GM19099 (cell line): ENCODE results near the gene NAP1L1.

Experiments
- POLR2A ChIP-seq: IDR thresholded peaks from 3 replicates; pipeline ENCODE4 v1.6.1; 2011; ENCODE audit warnings: low read depth; ENCODE audit not compliant: insufficient read length; ENCODE audit errors: extremely low read depth

The NAP1L1 gene, protein sequence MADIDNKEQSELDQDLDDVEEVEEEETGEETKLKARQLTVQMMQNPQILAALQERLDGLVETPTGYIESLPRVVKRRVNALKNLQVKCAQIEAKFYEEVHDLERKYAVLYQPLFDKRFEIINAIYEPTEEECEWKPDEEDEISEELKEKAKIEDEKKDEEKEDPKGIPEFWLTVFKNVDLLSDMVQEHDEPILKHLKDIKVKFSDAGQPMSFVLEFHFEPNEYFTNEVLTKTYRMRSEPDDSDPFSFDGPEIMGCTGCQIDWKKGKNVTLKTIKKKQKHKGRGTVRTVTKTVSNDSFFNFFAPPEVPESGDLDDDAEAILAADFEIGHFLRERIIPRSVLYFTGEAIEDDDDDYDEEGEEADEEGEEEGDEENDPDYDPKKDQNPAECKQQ

DNA sequence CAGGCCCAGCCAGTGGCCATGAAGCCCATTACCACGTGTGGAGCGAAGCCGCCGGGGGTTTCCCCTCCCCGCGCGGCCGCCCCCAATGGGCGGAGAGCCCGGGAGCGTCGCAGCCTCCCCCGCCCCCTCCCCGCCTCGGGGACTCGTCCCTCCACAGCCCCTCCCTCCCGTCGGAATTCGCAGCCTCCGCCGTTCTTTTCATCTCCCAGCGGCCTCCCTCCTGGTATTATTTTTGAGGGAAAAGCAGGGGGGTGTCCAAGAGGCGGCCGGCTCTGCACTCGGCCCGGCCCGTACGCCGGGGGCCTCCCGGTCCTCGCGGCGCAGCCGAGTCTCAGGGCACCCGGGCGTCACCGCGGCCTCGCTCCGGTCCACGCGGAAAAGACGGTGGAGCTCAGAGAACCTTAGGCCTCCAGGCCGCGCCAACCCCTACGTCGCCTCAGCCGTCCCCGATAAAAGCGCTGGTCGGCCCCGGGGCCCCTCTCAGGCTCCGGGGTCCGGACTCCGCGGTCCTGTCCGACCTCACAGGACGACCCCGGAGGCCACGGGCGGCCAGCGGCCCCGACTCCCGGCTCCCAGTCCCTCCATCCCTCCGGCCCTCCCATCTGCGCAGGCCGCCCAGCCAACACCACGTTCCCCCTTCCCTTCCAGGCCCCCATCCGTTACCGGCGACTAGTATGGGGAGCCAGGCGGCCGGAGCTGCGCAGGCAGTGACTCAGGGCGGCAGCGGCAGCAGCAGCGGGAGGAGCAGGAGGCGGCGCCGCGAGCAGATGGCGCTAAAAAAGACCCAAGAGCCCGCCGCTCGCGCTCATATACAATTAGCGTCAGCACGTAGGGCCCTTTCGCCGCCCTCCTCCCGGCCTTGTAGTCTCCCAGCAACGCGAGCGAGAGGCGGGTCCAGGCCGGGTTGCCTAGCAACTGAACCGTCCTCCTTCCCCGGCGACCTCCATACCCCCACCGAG lies at the start of gene NAP1L1:
NAP1L1 (minus strand) TSS at position 782 of the 959 bp plus-strand sequence. CDS start 10,466 bp downstream, outside the sequence.
- TF ChIP-seq POLR2A = peak; percentile 94

DNA sequence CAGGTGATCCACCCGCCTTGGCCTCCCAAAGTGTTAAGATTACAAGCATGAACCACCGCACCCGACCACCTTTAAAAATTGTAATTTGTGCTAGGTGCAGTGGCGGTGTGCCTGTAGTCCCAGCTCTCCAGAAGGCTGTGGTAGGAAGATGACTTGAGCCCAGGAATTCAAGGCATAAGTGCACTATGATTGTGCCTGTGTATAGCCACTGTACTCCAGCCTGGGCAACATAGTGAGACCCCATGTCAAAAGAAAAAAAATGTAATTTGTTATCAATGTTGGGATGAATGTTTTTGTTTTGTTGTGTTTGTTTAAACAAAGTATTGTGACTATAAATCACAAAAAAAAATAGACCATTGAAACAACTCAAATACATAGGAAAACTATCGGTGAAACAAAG lies 43.1 kb upstream of the NAP1L1 start:
- no peak for TF ChIP-seq POLR2A

DNA sequence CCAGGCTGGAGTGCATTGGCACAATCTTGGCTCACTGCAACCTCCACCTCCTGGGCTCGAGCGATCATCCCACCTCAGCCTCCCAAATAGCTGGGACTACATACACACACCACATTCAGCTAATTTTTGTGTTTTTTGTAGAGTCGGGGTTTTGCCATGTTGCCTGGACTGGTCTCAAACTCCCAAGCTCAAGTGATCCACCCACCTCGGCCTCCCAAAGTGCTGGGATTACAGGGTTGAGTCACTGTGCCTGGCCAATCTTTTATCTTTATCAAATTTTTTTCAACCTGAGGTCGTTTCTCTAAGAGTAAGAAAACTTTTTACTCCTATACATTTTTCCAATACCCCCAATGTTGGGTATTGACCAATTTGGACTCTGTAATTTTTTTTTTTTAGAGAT lies 40.0 kb upstream of the NAP1L1 start:
- TF ChIP-seq POLR2A = no peak

DNA sequence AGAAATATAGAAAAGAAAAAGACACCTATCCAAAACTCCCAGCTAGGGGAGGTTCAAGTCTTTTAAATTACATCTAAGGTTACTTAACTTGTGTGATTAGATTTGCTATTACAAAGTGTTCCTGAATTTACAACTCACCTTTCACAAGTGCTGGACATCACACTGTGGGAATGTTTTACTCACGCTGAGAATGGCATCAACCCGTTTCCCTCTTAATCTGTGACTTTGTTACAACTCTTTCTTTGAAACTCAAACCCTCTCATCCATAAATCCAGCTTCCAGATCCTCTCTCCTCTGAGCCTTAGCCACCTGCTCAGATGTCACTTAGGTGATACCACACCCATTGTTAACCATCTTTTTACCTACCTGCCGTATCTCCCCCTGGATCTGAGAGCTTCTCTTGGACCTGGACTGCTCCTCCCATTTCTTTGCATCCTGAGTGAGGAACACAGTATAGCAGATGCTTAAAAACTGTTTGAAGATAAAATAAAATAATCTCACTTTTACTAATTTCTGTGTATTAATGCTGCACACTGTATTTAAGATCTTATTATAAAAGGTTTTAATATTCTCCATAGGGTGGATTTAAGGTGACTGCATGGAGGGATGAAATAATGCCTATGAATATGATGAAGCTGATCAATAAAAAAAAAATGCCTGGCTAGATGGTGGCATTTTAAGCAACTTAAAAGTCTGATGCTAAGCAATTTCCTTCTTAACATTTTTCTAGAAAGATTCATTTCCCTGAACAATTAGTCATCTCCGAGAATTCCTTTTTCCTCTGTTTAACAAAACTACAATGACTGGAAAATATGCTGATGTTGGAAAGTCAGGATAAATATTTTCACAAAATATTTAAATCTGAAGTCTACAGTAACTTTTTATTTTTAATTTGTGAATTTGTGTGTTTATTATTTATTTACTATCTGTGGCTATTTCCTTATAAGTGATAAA lies 39.1 kb upstream of the NAP1L1 start:
- no peak for TF ChIP-seq POLR2A

DNA sequence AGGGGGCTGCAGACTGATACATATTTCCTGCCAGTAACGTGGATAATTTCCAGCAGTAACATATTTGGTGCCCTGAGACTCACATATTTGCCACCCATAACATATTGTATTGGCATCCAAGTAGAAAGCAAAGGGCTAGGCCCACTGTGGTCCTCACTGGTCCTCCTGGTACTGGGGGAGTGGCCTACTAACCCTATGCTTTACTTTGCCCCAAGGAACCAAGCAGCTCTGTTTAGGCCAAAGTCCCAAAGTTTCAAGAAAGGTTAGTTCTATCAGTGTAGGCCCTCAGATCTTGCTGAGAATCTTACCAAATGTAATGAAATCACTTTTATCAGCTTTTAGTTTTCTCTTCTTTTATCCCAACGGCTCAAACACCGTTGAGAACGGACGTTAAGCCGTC lies 35.4 kb upstream of the NAP1L1 start:
- no peak for TF ChIP-seq POLR2A

DNA sequence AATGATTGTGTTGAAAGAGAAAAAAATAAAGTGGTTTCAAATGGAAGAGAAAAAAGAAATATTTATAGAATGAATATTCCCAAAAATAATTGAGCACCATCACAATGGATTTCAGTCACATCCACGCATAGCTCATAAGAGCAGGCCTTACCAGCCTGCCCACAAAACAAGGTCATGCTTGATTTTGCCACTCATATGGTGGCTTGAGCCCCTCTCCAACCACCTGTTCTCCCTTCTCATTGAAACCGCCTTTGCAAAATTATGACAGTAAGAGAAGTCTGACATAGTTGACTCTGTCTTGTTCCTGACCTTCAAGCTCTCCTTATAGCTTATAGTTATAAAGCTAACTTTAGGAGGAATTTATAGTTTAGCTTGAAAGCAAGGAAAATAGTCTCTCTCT lies 33.3 kb upstream of the NAP1L1 start:
- TF ChIP-seq POLR2A = no peak

DNA sequence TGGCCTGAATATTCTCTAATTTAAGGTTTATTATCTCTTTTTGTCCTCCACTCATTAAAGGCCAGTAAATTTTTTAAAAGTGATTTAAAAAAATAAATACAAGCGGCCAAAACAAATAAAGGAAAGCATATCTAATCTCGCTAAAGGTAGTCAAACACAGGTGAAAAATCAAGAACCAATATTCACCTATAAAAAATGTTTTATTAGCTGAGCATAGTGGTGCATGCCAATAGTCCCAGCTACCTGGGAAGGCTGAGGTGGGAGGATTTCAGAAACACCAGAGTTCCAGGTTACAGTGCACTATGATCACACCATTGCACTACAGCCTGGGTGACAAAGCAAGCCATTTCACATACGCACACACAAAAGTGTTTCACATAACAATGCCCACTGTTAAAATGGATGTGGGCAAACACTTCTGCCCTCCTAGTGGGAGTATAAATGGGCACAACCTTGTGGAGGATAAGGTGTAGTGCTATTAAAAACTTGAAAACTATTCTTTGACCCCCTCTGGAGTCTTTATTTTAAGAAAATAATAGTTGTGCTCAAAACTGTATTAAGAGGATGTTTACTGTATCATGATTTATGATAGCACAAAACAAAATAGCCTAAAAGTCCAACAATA lies 32.7 kb upstream of the NAP1L1 start:
- TF ChIP-seq POLR2A = no peak

DNA sequence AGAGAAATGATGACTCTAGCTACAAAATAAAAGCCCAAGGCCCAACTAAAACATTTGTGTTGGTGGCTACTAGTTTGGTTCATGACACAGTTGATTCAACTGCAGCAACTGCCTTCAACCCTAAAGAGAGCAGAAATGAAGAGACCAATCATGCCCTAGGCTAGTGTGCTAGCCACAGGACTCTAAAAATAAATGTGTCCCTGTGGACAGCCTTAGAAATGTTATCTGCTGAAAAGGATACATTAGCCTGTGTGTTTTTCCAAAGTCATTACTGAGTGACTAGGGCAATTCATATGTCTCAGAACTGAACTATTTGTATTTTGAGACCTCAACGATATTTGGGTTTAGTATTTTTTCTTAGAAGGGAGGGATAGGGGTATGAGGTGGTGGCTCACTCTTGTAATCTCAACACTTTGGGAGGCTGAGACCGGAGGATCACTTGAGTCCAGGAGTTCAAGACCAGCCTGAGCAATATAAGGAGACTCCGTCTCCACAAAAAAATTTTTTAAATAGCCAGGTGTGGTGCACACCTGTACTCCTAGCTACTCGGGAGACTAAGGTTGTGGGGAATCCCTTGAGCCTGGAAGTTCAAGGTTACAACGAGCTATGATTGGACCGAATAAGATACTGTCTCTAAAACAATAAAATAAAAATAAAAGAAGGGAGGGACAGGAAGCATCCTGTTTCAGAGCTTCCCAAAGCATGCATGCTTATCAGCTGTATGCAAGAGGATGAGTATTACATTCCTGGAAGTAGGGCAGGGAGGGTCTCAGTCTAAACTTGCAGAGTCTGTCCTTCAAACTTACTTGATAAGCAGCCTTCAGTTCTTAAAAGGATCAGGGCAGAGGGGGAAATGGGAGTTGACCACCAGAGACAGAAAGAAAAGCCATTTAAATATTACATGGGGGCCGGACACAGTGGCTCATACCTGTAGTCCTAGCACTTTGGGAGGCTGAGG lies 29.6 kb upstream of the NAP1L1 start:
- no peak for TF ChIP-seq POLR2A

DNA sequence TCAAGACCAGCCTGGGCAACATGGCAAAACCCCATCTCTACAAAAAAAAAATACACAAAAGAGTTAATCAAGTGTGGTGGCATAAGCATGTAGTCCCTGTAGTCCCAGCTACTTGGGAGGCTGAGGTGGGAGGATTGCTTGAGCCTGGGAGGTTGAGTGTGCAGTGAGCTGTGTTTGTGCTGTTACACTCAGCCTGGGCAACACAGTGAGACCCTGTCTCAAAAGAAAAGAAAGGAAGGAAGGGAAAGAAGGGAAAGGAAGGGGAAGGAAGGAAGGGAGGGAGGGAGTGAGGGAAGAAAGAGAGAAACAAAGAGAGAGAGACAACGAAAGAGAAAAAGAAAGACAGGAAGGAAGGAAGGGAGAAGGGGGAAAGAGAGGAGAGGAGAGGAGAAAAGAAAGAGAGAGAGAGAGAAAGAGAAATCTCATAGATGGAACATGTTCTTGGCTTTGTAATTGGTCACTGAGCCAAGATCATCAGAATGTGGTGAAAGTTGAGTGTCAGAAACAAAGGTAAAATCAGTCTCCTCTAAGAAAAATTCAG lies 26.8 kb upstream of the NAP1L1 start:
- TF ChIP-seq POLR2A = no peak

DNA sequence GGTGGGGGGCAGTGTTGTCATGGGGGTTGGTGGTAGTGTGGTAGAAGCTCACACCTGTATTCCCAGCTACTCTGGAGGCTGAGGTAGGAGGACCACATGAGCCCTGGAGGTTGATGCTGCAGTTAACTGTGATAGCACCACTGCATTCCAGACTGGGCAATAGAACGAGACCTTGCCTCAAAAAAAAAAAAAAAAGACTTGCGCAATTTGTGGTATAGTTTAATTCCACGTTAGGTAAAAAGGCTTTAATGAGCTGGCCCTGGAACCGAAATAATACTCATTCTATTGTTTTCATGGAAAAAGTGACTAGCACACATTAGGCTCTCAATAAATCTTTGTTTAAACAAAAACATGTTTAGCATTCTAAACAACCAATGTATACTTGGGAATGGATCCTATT lies 25.4 kb upstream of the NAP1L1 start:
- no peak for TF ChIP-seq POLR2A

DNA sequence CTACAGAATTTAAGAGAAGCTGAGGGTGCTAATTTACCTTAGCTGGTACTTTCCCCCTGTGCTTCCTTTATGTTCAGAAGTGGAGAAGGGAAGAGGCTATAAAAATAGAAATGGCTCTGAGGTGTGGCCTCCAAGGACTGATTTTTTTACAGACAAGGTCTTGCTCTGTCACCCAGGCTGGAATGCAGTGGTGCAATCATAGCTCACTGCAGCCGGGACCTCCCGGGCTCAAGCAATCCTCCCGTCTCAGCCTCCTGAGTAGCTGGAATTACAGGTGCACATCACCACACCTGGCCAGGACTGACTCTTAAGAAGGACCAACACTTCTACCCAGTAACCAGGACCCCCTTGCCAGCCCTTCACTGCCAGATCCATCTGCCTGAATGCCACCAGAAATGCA lies 23.9 kb upstream of the NAP1L1 start:
- TF ChIP-seq POLR2A = no peak

DNA sequence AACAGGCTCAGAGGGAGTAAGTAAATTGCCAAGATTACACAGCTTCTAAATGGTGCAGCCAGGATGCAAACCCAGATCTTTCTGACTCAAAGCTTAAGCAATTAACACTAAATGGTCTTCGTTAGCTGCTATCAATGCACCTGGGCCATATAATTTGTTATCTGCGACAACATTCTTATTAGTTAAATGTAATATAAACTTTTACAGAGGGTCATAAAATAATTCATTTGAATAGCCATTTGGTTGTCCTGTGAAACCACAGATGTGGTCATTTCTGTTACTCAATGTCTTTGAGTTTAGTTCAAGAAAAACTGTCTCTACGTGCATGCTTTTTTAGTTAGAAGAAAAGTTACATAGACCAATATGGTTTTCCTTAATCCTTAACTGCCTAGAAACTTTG lies 22.1 kb upstream of the NAP1L1 start:
- TF ChIP-seq POLR2A = no peak

DNA sequence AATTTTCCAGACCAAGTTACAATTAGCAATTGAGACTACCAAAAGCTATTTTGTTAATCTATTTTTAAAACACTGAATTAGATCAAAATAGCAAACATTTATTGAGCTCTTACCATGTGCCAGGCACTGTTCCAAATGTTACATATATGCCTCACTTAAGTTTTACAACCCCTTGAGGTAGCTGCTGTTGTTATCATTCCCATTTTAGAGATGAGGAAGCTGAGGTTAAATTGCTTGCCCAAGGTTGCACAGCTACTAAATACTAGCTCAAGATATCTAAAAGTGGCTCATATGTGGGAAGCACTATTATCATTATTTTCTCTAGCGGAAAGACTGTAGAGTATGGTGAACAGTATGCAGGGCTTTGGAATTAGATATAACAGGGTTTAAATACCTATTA lies 19.5 kb upstream of the NAP1L1 start:
- TF ChIP-seq POLR2A = no peak
